A673 (cell line): Measurements from ENCODE around the gene BCAT1.

Experiments
- EZH2 ChIP-seq: fragments of 200-600 bp; sonication (generic); IDR thresholded peaks from 2 replicates; pipeline ENCODE4 v1.6.1; 2017; ENCODE audit warnings: borderline replicate concordance, low read depth, mild to moderate bottlenecking, mixed read lengths, antibody characterized with exemption, low read length; ENCODE audit not compliant: poor library complexity, severe bottlenecking
- TF ChIP-seq, protein P1 (sequence below): fragments of 300-800, 200-600 bp; sonication (generic); conservative IDR thresholded peaks from 2 replicates; pipeline ENCODE4 v1.5.1; 2017; ENCODE audit warnings: low read depth, mild to moderate bottlenecking, antibody characterized with exemption, low read length, moderate library complexity, mixed read lengths

- TF ChIP-seq, protein P1, sequence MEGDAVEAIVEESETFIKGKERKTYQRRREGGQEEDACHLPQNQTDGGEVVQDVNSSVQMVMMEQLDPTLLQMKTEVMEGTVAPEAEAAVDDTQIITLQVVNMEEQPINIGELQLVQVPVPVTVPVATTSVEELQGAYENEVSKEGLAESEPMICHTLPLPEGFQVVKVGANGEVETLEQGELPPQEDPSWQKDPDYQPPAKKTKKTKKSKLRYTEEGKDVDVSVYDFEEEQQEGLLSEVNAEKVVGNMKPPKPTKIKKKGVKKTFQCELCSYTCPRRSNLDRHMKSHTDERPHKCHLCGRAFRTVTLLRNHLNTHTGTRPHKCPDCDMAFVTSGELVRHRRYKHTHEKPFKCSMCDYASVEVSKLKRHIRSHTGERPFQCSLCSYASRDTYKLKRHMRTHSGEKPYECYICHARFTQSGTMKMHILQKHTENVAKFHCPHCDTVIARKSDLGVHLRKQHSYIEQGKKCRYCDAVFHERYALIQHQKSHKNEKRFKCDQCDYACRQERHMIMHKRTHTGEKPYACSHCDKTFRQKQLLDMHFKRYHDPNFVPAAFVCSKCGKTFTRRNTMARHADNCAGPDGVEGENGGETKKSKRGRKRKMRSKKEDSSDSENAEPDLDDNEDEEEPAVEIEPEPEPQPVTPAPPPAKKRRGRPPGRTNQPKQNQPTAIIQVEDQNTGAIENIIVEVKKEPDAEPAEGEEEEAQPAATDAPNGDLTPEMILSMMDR, result no peak
- TF ChIP-seq EZH2, result no peak
Observed at GRCh38 chr12:24856541-24856940, 92.4 kb downstream of the BCAT1 start.
